ENCODE measurements around the gene SSU72.
"Not testable (repeated sequence)": the region's sequence is repeated elsewhere in the genome, so short reads cannot be mapped to it uniquely, and the experiment has no call there.

The SSU72 gene

GRCh38 chr1:1521331-1521730, 53.3 kb downstream of the SSU72 start:
- H3K4me3 ChIP-seq (ENCODE audit: low read depth, low read length, poor library complexity, severe bottlenecking) = no peak overlapping the region
- H2AFZ ChIP-seq (ENCODE audit: low read length) = no peak overlapping the region
- H3K9me2 ChIP-seq (ENCODE audit: low read depth, low read length) = no peaks in the 10 kb centered on the region
- no peaks in the 10 kb centered on the region for H3K79me2 ChIP-seq (ENCODE audit: insufficient read depth, low read length)
- no peak overlapping the region for H3K9ac ChIP-seq (ENCODE audit: low read length)
- no peaks in the 10 kb centered on the region for H4K20me1 ChIP-seq (ENCODE audit: insufficient read depth, low read length)
- H3K27me3 ChIP-seq (ENCODE audit: insufficient read depth, low read length) = no peaks in the 10 kb centered on the region
- H3F3A ChIP-seq (ENCODE audit: insufficient read depth, low read length) = no peaks in the 10 kb centered on the region
- TF ChIP-seq EZH2 (IDR thresholded peaks at IDR 0.05; ENCODE audit: borderline replicate concordance, low read length) (no peak), CTCF (IDR thresholded peaks at IDR 0.05; ENCODE audit: low read length) (no peak)
- no peaks in the 10 kb centered on the region for H3K4me1 ChIP-seq (ENCODE audit: insufficient read depth, low read length, severe bottlenecking)
- H3K27ac ChIP-seq (ENCODE audit: low read depth, low read length, poor library complexity, severe bottlenecking) = no peak overlapping the region
- peaks cover 62% of the 10 kb centered on the region for H3K36me3 ChIP-seq (ENCODE audit: insufficient read depth, low read length)
- H3K9me3 ChIP-seq (ENCODE audit: low read length) = no peaks in the 10 kb centered on the region
- no peak overlapping the region for H3K4me2 ChIP-seq (ENCODE audit: low read length)

GRCh38 chr1:1519805-1520505, 54.7 kb downstream of the SSU72 start:
- not testable (repeated sequence) for H3K27ac ChIP-seq (ENCODE audit: low read depth, low read length, poor library complexity, severe bottlenecking); H3K9me2 ChIP-seq (ENCODE audit: low read depth, low read length); H3K4me2 ChIP-seq (ENCODE audit: low read length); H3K9ac ChIP-seq (ENCODE audit: low read length); H3K4me3 ChIP-seq (ENCODE audit: low read depth, low read length, poor library complexity, severe bottlenecking); H3K4me1 ChIP-seq (ENCODE audit: insufficient read depth, low read length, severe bottlenecking); H3K79me2 ChIP-seq (ENCODE audit: insufficient read depth, low read length); H2AFZ ChIP-seq (ENCODE audit: low read length); H4K20me1 ChIP-seq (ENCODE audit: insufficient read depth, low read length); H3K27me3 ChIP-seq (ENCODE audit: insufficient read depth, low read length); H3F3A ChIP-seq (ENCODE audit: insufficient read depth, low read length); H3K9me3 ChIP-seq (ENCODE audit: low read length)
- peaks cover 61% of the 10 kb centered on the region for H3K36me3 ChIP-seq (ENCODE audit: insufficient read depth, low read length)

- H3K27ac ChIP-seq (ENCODE audit: low read depth, low read length, poor library complexity, severe bottlenecking); H3K79me2 ChIP-seq (ENCODE audit: insufficient read depth, low read length): not testable (repeated sequence)
- H3K36me3 ChIP-seq (ENCODE audit: insufficient read depth, low read length) = peaks cover 61% of the 10 kb centered on the region
Measured at GRCh38 chr1:1518621-1519007, 56.0 kb downstream of the SSU72 start.

GRCh38 chr1:1517973-1518620, 56.6 kb downstream of the SSU72 start:
- H3K4me3 ChIP-seq (ENCODE audit: low read depth, low read length, poor library complexity, severe bottlenecking) = no peak overlapping the region
- TF ChIP-seq CTCF (IDR thresholded peaks at IDR 0.05; ENCODE audit: low read length) (no peak), EZH2 (IDR thresholded peaks at IDR 0.05; ENCODE audit: borderline replicate concordance, low read length) (no peak)
- peaks cover 7% of the 10 kb centered on the region for H3K4me1 ChIP-seq (ENCODE audit: insufficient read depth, low read length, severe bottlenecking)
- no peak overlapping the region for H3K9ac ChIP-seq (ENCODE audit: low read length)
- H2AFZ ChIP-seq (ENCODE audit: low read length) = no peak overlapping the region
- no peaks in the 10 kb centered on the region for H3K9me2 ChIP-seq (ENCODE audit: low read depth, low read length)
- no peak overlapping the region for H3K27ac ChIP-seq (ENCODE audit: low read depth, low read length, poor library complexity, severe bottlenecking)
- peaks cover 55% of the 10 kb centered on the region for H3K36me3 ChIP-seq (ENCODE audit: insufficient read depth, low read length)
- no peaks in the 10 kb centered on the region for H4K20me1 ChIP-seq (ENCODE audit: insufficient read depth, low read length)
- no peaks in the 10 kb centered on the region for H3K9me3 ChIP-seq (ENCODE audit: low read length)
- no peak overlapping the region for H3K4me2 ChIP-seq (ENCODE audit: low read length)
- H3F3A ChIP-seq (ENCODE audit: insufficient read depth, low read length) = no peaks in the 10 kb centered on the region
- no peaks in the 10 kb centered on the region for H3K79me2 ChIP-seq (ENCODE audit: insufficient read depth, low read length)
- H3K27me3 ChIP-seq (ENCODE audit: insufficient read depth, low read length) = no peaks in the 10 kb centered on the region

More at GRCh38 chr1:1518621-1519007, 56.0 kb downstream of the SSU72 start:
- H3K4me2 ChIP-seq (ENCODE audit: low read length); H3K9me2 ChIP-seq (ENCODE audit: low read depth, low read length); H3K27me3 ChIP-seq (ENCODE audit: insufficient read depth, low read length); H3K9me3 ChIP-seq (ENCODE audit: low read length); H3K9ac ChIP-seq (ENCODE audit: low read length); H3K4me1 ChIP-seq (ENCODE audit: insufficient read depth, low read length, severe bottlenecking); H2AFZ ChIP-seq (ENCODE audit: low read length); H3K4me3 ChIP-seq (ENCODE audit: low read depth, low read length, poor library complexity, severe bottlenecking); H3F3A ChIP-seq (ENCODE audit: insufficient read depth, low read length); H4K20me1 ChIP-seq (ENCODE audit: insufficient read depth, low read length): not testable (repeated sequence)

- not testable (repeated sequence) for H3K9ac ChIP-seq (ENCODE audit: low read length); H4K20me1 ChIP-seq (ENCODE audit: insufficient read depth, low read length); H3K9me2 ChIP-seq (ENCODE audit: low read depth, low read length); H3K4me3 ChIP-seq (ENCODE audit: low read depth, low read length, poor library complexity, severe bottlenecking); H3K9me3 ChIP-seq (ENCODE audit: low read length); H3K4me1 ChIP-seq (ENCODE audit: insufficient read depth, low read length, severe bottlenecking); H3K79me2 ChIP-seq (ENCODE audit: insufficient read depth, low read length); H3K27me3 ChIP-seq (ENCODE audit: insufficient read depth, low read length); H3K27ac ChIP-seq (ENCODE audit: low read depth, low read length, poor library complexity, severe bottlenecking); H3F3A ChIP-seq (ENCODE audit: insufficient read depth, low read length); H3K4me2 ChIP-seq (ENCODE audit: low read length); H2AFZ ChIP-seq (ENCODE audit: low read length)
- peaks cover 52% of the 10 kb centered on the region for H3K36me3 ChIP-seq (ENCODE audit: insufficient read depth, low read length)
Measured at GRCh38 chr1:1516923-1517322, 57.7 kb downstream of the SSU72 start.

GRCh38 chr1:1514376-1514775, 60.3 kb downstream of the SSU72 start:
- not testable (repeated sequence) for H3K9ac ChIP-seq (ENCODE audit: low read length); H3K27ac ChIP-seq (ENCODE audit: low read depth, low read length, poor library complexity, severe bottlenecking); H3K9me2 ChIP-seq (ENCODE audit: low read depth, low read length); H3K27me3 ChIP-seq (ENCODE audit: insufficient read depth, low read length); H3K79me2 ChIP-seq (ENCODE audit: insufficient read depth, low read length); H3K9me3 ChIP-seq (ENCODE audit: low read length); H2AFZ ChIP-seq (ENCODE audit: low read length); H3F3A ChIP-seq (ENCODE audit: insufficient read depth, low read length); H4K20me1 ChIP-seq (ENCODE audit: insufficient read depth, low read length); H3K4me3 ChIP-seq (ENCODE audit: low read depth, low read length, poor library complexity, severe bottlenecking)
- Histone ChIP-seq H3K36me3 (ENCODE audit: insufficient read depth, low read length) (peaks cover 32% of the 10 kb centered on the region), H3K4me1 (ENCODE audit: insufficient read depth, low read length, severe bottlenecking) (peaks cover 20% of the 10 kb centered on the region), H3K4me2 (ENCODE audit: low read length) (peak overlapping the region; percentile 32; the same call in 1 of the 2 replicates)

Data from OCI-LY1 (cell line).